Muscle layer of colon (tissue), 2 donors: Measurements from ENCODE around the gene SIX2.

Experiments used
- H3K27ac ChIP-seq: one replicate; pipeline ENCODE4 v1.7.0; 2013; ENCODE audit warnings: low read depth, mild to moderate bottlenecking, low read length, moderate library complexity
- H3K27me3 ChIP-seq, 2 donors: one replicate each; pipeline ENCODE4 v1.7.0; 2013; ENCODE audit warnings: low read length in 2 of 2, mild to moderate bottlenecking in 2 of 2; ENCODE audit not compliant: insufficient read depth in 2 of 2, control insufficient read depth in 1 of 2
- H3K36me3 ChIP-seq: one replicate; pipeline ENCODE4 v1.7.0; 2013; ENCODE audit warnings: mild to moderate bottlenecking, low read length; ENCODE audit not compliant: insufficient read depth
- H3K4me1 ChIP-seq: one replicate; pipeline ENCODE4 v1.7.0; 2013; ENCODE audit warnings: mild to moderate bottlenecking, low read length; ENCODE audit not compliant: insufficient read depth
- H3K4me3 ChIP-seq, 2 donors: one replicate each; pipeline ENCODE4 v1.7.0; 2013; ENCODE audit warnings: low read length in 2 of 2, low read depth in 1 of 2, mild to moderate bottlenecking in 1 of 2, moderate library complexity in 1 of 2
- H3K9ac ChIP-seq: one replicate; pipeline ENCODE4 v1.7.0; 2013; ENCODE audit warnings: low read length
- H3K9me3 ChIP-seq: one replicate; pipeline ENCODE4 v1.7.0; 2013; ENCODE audit warnings: mild to moderate bottlenecking, low read length
- donor health status: abdominal sarcoma.
- donor health status: Adenocarcinoma of cecum.

SIX2 gene

DNA sequence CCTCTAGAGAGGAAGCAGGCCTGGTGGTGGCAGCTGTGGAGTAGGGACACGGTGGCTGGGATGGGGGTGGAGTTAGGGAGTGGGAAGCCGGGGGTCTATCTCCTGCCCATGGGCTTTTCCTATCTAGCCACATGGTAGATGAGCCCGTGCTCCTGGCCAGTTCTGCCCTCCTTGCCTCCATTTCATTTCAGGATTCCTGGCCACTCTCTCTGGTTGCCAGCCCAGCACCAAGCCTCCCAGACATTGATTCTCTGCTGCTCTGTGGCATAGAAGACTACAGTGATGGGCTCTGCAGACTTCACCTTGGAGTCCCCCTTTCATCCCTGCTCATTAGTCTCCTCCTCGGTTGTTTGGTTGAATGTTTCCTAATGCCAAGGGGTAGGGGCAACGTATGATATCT is 48.4 kb downstream of the SIX2 start:
- H3K27ac ChIP-seq: no peak overlapping the region
- no peaks in the 10 kb centered on the region for H3K9me3 ChIP-seq
- H3K4me3 ChIP-seq: no peak overlapping the region
- H3K4me1 ChIP-seq: no peaks in the 10 kb centered on the region
- H3K9ac ChIP-seq: no peak overlapping the region
- no peaks in the 10 kb centered on the region for H3K36me3 ChIP-seq
- H3K27me3 ChIP-seq: peaks cover 13 to 17% of the 10 kb centered on the region in 2 donors

DNA sequence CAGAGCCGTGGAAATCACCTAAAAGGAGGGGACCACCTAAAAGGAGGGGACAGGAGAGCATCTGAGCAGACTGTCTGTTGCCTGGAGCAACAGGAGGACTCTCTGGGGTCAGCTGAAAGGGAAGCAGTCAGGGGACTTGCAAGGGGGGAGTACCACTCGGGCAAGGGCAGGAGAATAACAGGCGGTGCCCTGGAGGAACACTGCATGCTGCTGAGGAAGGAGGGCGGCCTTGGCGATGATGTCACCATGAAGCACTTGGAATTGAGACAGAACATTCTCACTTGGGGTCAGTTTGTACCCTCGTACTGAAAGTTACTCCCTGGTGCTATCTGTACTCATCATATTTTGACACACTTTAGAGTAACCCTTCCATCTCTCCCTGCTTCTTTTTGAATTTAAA is 49.4 kb downstream of the SIX2 start:
- Histone ChIP-seq H3K9ac (no peak overlapping the region), H3K4me3 (no peak overlapping the region), H3K4me1 (peaks cover 6% of the 10 kb centered on the region), H3K27ac (no peak overlapping the region), H3K9me3 (no peaks in the 10 kb centered on the region), H3K36me3 (no peaks in the 10 kb centered on the region), H3K27me3 (peaks cover 9 to 21% of the 10 kb centered on the region in 2 donors)

- H3K27ac ChIP-seq: no peak overlapping the region
- no peaks in the 10 kb centered on the region for H3K36me3 ChIP-seq
- no peak overlapping the region for H3K4me3 ChIP-seq
- peaks cover 18 to 38% of the 10 kb centered on the region in 2 donors for H3K27me3 ChIP-seq
- H3K9ac ChIP-seq: no peak overlapping the region
- no peaks in the 10 kb centered on the region for H3K9me3 ChIP-seq
- H3K4me1 ChIP-seq: peaks cover 10% of the 10 kb centered on the region
Measured at GRCh38 chr2:44957656-44958327, 51.5 kb downstream of the SIX2 start.

- Histone ChIP-seq H3K9me3 (no peaks in the 10 kb centered on the region), H3K9ac (no peak overlapping the region), H3K4me3 (no peak overlapping the region), H3K36me3 (no peaks in the 10 kb centered on the region), H3K4me1 (peaks cover 14% of the 10 kb centered on the region), H3K27ac (no peak overlapping the region), H3K27me3 (peaks cover 22 to 47% of the 10 kb centered on the region in 2 donors)
Measured at GRCh38 chr2:44956843-44957242, 52.4 kb downstream of the SIX2 start.

DNA sequence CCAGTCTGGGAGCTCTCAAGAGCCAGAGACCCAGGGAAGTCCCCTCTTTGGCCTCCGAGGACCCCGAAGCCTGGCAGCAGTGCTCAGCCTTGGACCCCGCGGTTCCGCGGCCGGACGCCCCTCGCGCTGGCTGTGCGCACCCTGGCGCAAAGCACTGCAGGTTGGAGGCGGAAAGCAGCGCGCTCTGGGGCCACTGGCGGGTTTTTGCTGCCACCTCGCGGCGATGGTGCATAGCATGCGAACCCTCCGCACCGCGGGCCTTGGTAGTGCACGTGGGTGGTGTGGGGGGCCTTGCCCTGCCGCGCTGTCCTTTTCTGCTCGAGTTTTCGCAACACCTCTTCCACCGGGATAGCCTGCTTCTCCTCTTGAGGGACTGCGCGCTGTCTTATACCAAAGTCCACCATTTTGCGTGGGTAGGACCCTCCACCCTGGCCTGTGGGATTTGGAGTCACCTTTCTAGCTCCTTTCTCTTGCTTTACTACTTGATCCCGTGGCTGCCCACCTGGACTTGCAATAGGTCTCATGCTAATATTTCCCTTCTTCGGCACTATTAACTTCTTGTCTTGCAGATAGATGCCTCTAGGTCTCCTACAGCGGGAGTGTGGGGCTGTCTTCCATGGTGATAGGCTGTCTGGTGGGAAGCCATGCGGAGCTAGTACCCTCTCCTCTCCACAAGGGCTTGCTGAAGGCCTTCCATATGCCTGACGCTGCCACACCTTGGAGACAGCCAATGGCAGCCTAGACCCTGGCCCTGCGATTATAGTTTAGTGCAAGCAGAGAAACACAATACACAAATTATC is 53.5 kb downstream of the SIX2 start:
- no peak overlapping the region for H3K9ac ChIP-seq
- H3K4me1 ChIP-seq: peaks cover 14% of the 10 kb centered on the region
- no peaks in the 10 kb centered on the region for H3K9me3 ChIP-seq
- H3K27me3 ChIP-seq: peaks cover 22 to 52% of the 10 kb centered on the region in 2 donors
- H3K4me3 ChIP-seq: peak overlapping the region; percentile 27 to 32
- H3K36me3 ChIP-seq: no peaks in the 10 kb centered on the region
- H3K27ac ChIP-seq: no peak overlapping the region
